Muscle of arm (tissue), 12 donors: ENCODE results near the gene NPAS3. TPM values are rescaled to one million over a fixed set of nuclear protein-coding genes. Genes with fewer than 3 reads are reported as not detected.
A peak's percentile ranks its signal among the peaks of the same experiment; 100 is the strongest.

Experiments used
- DNase-seq: peaks from one replicate; pipeline ENCODE4 v3.0.0-alpha.2; 2013
- polyA plus RNA-seq, 12 donors: library from polyadenylated mRNA; unstranded; fragments of 120-200 nt; gene quantifications; one replicate each; pipeline ENCODE4 v1.2.1, GENCODE V29; 2013; ENCODE audit not compliant: insufficient read length in 12 of 12

The NPAS3 gene
- polyA plus RNA-seq, 12 donors: 4.5 to 8.8 (median 5.7) TPM; not detected in 1

DNA sequence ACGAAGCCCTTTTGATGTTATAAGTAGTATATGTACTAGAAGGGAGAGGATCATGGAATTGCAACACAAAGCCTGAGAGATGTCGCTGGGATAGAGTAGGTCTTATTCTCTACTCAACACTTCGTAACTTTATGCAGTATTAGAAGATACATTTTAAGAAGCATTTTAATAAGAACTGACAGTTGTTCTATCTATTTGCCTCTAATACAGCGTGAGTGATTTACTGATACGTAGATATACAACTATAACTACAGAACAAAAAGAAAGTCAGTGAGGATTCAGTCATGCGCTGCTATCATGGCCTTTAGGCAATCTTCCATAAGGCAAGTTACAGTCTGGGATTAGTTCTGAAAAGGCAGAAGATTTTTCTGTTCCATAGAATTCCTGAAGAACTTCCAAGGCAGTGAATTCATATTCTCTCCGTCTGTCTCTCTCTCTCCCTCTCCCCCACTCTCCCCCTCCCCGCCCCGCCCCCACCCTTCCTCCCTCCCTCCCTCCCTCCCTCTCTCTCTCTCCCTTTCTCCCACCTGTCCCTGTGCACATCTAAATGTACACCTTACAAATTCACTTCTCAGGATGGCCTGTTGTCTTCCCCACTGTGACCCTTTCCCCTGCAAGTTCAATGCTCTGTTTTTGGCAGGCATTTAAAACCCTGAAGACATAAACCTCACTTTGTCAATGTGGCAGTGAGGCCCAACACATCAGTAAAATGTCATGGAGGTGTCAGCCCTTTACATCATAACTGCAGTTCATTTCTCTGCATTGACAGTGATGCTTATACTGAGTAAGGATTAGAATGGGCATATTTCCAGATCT, 541.6 kb downstream of the NPAS3 start:
- DNase-seq: no peak

DNA sequence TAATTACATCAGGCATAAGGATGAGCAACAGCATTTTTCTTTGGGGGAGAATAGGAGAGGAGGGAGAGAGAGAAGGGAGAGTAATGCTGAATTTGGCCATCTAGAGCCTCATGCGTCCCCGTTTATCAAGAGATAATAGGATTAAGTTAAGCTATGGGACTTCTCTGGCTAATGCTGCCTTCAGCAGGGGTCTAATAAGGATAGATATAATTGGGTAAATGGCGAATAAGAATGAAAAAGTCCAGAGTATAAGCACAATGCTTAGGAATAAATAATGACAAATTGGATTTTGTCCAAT, 542.2 kb downstream of the NPAS3 start:
- no peak for DNase-seq

DNA sequence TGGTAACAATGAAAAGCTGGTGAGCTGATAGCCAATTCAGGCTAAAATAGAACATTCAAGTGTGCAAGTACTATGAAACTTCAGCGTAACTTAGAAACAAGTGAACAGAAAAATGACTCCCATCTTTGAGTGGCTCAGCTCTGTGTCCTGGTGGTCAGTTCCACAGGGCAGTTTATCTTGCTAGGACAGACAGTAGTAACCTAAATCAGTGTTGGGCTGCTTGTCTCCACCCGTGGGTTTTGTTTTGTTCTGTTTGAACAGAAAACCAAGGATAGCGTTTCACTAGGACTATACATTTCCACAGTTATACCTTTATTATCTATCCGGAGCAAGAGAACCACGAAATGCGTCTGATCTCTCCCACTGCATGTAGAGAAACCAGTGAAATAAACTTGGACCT, 544.4 kb downstream of the NPAS3 start:
- no peak for DNase-seq

DNA sequence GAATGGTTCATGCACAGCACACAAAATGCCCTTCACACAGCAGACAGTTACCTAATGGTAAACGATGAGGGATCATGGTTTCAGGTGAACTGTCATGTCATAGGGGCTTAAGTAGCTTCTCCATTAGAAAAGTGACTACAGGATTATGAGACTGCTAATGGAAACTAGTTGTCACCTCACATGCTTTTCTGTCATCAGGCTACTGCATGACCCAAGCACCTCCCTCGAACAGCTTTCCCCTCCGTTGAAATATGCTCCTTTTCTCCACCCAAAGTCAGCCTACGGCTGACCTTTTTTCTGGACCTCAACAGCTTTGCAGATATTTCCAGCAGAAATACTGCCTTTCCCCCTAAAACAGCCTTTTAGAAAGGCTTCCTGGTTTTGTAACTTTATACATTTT, 544.9 kb downstream of the NPAS3 start:
- no peak for DNase-seq

DNA sequence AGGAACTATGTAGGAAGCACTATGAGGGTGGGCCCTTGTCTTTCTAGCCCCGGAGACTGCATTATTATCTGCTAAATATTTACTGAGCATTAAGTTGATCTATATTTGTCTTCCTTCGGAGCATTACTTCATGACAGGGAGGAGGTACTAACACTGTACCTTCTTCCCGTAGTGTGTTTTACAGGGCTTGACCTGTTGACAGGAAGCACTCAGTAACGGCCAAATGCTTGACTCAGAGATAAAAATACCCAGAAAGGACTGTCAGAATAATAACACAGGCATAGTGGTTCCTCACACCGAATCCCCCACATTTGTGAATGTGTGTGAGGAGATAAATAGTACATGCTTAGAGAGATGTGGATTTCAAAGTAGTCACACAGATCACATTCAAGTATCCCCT, 545.6 kb downstream of the NPAS3 start:
- DNase-seq: no peak

DNA sequence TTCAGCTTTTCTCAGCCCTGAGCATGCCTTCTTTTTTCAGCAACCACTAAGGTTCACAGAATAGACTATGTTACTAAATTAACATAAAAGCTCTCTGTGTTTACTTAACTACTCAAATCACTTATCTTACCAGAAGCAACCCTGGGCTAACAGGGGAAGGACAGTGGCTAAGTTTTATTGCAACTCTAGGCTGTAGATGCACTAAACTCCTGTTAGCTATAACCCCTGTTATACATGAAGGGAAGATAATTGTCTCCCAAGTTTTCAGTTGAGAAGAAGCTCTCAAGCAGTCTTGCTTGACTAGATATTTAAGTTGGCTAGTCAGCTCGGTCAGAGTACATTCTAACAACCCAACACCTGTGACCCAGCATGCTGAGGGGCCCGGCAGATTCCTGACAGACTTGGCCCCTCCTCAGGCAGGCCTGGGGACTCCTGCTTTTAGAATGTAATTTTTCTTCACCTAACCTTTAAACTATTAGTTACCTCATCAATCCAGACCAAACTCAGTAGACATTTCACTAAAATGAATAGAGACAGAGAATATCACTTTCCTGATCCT, 547.7 kb downstream of the NPAS3 start:
- no peak for DNase-seq

DNA sequence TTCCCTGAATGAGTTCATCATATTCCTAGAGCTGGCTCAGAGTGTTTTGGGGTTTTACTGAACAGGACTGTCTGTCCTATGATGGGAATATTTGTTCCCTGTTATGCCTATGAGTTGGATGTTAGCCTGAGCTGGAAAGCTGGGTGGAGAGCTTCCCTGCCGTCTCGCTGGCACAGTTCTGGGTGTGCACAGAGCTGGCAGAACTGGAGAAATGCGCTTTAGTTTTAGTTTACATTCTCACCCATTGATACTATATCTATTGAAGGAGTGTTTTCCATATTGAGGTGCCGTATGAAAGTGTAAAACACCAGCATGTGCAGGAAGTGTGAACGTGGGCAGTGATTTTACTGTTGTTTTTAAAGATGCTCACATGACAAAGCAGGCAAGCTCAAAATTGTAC, 549.9 kb downstream of the NPAS3 start:
- DNase-seq: no peak

DNA sequence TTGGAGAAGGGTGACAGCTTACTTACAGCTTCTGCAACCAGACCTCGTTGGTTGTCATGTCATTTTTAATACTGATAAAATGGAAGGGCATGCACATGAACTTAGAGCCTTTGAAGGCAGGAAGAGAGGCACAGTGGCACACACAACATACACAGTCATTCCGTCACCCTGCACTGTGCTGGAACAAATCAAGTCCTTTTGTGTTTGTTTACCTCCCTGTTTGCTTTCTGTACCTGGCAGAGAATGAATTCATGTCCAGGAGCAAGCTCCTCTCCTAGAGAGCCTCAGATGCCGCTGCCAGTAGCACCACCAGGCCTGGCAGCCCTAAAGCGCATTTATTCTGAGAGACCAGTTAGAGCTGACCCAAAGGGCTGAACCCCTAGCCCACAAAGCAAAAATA, 551.9 kb downstream of the NPAS3 start:
- no peak for DNase-seq

DNA sequence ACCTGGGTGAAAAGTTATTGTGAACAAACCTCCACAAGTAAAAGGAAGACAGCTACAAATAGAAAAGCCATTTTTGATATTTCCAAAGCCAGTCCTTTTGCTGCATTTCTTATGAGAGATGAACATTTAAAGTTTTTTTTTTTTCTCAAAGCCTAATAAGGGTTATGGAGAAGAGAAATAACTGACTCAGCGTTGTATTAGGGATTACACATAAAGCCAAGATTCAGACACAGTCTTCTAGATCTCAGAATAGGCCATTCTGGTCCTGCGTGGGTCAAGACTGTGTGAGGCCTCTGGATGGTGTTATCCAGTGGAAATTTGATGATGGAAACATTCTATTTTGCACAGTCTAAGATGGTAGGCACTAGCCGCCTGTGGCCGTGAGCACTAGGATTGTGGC, 552.4 kb downstream of the NPAS3 start:
- no peak for DNase-seq

DNA sequence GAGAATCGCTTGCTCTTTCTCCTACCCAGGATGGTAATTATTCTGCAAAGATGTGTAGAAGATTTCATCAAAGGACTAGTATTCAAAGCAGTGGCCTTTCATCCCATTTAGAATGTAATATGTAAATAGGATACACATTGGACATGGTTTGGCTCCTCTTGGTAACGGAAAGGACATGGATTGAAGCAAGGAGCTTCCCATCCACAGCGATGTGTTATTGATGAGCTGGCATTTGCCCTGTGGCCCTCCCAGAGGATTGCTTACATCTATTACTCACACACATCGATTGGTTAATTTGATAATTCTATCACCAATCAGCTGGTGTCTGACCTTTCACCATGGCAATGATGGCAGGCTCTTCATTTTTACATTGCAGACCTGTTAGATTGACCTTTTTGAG, 553.8 kb downstream of the NPAS3 start:
- no peak for DNase-seq

DNA sequence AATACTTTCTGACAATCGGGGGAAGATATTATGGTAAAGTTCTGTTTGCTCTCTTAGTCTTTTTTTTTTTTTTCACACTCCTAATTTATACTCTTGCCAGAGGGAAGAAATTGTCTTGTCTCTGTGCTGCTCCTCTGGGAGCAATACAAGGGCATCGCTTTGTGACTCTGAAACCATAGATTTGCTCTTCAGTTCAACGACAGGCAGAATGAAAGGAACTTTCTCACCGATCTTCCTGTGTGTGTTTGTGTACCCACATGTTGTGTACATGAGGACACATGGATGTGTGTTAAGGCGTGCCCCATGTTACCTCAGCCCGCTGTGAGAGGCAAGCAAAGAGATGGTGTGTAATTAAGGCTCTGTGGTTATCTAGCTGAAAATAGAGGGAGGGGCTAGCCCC, 554.6 kb downstream of the NPAS3 start:
- no peak for DNase-seq

DNA sequence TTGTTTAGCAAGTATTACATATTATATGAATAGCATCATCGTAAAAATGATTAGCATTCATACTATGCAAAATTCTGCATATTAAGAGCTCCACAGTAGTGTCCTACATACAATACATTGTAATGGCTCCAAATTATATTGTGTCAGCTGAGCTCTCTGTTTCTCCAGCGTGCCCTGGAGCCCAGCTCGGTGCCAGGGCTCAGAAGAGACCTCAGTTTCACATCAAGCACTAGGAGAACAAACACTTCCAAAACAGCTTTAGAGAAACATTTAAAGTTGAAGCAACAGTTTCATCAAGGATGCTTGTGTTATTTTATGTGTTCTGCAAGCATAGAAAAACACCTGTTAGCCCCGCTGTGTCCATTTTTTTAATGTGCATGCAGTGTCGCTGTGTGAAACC, 555.3 kb downstream of the NPAS3 start:
- no peak for DNase-seq

DNA sequence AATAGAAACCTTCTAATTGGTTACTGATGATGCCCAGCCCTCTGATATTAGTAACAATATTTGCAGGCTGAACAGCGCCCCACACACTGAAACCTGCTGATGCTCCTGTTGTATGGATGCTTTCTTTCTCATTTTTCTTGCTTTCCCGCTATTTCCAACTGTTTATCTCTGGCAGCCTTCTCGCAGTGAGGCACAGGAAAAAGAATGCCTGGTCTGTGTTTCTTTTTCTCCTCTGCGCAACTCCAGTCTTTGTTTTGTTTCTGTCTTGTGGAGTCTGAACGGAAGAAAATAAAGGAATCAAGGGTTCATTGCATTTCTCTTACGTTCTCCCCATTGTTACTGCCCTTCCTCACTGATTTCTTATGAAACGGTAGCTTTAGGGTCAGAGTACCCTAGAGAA, 561.0 kb downstream of the NPAS3 start:
- no peak for DNase-seq

DNA sequence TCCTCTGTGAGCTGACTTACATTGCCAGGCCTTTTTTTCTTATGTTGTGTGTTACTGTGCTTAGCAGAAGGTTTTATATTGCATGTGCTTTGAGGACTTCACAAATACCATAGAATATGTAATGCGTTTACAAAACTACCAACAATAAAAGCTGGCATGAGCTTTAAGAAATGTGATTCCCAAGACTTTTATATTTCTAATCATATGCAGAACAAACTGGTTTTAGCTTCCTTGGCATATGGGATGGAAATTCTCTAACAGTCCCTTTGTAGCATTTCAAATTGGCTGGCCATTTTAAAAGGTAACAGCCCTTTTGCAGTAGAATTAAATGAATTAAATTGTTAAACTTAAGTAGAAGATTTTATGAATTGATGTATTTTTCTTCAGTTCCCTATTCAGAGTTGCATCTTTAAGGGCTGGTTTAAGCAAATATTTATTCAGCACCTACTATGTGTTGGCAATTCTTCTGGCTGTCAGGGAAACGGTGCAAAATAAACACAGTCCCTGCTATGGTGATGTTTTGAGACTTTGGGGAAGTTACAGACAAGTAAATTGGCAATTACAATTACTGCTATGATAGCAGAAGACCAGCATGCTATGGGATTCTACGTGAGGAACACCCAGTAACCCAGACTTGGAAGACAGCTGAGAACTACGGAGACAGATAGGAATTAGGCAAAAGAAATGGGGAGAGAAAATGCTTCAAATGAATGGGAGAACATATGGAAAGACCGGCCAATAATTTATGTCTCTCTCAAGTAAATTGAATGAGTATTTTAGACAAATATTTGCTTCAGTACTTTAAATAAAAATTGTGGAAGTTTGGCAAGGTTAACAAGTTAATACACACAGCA, 565.8 kb downstream of the NPAS3 start:
- peak; percentile 54 for DNase-seq

DNA sequence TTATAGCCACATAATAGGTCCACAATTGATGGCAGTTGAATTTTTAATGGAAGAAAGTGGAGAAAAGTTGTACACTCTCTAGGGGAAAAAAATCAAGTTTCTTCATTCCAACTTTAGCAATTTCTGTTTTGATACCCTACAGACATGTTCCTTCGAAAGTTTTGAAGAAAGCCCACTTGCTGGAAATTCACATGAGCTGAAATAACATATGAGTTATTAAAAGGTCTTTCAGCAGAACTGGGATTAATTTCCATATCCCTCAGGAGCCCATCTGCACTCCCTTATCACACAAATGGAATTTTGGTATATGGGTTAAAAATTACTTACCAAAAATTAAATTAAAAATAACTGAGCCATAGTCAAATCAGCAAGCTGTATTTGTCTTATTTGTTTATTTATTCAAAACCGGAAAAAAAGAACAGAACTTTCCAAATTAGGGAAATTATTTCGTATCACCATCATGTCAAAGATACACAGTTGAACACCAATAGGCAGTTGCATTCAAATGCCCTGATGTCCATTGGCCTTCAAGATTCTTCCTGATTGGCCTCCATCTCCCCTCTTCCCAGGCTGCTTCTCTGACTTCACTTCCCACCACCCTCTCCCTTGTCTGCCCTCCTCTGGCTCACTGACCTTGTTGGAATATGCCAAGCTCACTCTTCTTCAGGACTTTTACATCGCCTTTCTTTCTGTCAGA, 566.7 kb downstream of the NPAS3 start:
- peak; percentile 24 for DNase-seq

DNA sequence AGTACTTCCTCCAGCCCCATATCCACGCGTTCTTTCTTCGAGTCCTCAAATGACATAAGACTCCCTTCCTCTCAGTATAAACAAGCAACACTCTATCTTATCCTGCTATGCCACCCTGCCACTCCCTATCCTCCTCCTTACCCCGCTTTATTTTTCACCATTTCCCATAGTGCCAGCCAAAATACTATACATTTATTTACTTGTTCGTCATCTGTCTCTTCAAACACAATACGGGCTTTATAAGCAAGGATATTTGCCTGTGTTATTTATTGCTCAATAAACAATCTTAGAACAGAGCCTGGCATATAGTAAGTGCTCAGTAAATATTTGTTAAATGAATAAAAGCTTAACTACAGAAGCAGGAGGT, 567.3 kb downstream of the NPAS3 start:
- DNase-seq: no peak

DNA sequence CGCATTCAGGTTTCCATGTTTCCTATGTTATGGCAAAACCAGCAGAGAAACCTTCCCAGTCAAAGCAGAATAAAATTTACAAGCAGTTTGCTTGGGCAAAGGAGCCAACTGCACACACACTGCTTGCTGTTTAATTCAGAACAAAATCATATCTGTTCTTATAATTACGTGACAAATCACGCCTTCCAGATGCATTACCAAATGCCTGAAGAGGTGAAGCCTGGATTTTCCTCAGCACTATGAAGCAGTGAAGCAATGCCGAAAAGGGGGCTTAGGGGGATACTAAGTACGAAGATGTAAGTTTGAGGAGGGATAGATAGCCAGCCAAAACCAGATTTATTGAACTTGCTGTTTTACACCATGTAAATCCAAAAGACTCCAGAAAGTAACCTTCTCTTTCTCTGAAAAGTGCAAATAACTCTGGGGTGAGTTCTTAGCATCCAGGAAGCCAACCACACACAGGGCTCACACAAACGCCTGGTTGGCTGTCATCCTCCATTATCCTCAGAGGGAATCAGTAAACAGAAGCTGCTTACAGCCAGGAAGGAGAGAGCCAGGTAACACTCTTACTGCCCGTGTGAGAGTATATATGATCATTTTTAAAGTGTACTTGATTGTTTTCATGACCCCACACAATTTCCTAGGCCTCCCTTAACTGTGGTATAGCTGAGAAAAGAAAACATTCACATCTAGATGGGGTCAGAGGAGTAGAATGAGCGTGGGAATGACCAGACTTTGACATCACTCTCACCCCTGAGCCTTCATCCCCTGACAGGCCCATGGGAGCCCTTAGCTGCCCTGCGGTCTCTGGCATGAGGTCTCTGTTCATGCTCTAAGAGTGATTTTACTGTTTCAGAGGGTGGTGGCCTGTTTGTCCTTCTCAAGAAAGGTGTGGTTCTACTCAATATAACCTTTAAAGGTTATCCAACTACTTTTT, 569.7 kb downstream of the NPAS3 start:
- no peak for DNase-seq

DNA sequence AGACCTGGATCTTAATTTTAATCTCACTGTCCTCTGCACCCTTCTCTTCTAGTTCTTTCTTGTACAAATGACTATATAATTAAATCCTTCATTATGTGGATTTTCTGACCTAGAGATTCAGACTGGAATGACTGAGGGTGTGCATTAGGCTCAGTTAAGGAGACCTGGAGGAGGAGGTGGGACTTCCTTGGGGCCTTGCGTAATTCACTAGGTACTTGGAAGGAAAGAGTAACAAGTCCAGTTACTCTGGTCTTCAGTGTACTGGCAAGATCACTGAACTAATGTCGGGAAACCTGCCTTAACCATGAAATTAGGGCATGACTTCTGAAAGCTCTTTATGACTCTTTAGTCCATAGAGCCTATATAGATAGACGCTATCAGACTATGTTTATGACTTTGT, 570.8 kb downstream of the NPAS3 start:
- DNase-seq: no peak

DNA sequence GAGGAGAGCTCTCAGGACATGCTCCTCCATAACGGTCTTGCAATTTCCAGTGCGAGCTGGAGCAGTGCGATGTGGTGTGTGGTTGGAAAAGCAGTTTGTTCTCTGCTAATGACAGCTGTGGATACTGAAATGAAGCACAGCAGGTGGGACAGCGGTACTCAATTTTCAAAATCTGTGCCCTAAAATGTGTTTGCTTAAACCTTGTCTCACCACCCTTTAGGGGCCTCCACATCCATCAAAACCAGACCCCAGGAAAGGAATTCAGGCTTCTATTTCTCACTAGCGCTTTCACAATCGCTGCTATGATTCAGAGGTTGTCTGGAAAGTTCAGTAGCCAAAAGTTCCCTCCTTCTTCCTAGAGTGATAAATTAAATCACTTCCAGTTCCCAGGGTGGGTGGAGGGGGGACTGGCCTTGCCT, 571.4 kb downstream of the NPAS3 start:
- DNase-seq: peak; percentile 15

DNA sequence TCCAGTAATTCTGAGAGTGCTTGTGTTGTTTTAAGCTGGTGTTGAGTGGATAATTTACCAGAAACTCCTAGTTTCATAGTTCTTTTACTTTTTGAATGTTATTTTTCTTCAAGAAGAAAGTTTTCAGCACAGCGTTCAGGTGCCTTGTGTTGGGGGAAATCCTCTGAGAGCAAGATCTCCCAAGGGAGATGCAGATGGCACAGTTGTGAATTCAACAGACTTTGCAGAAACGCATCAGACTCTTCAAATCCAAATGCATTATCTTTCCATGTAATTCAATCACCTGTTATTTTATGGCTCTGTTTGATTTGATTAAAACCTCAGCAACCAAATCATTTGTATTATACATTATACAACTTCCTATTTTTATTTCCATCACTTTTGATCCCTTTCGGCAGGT, 572.3 kb downstream of the NPAS3 start:
- no peak for DNase-seq
